GM18499 (cell line): ENCODE measurements around the gene KLF4.

Source experiments
- ATAC-seq: cut with Tn5 transposase; IDR thresholded peaks from one replicate; pipeline ENCODE4 v1.9.1; 2021; ENCODE audit warnings: moderate number of reproducible peaks; ENCODE audit not compliant: insufficient read depth, unreplicated experiment

KLF4 gene

GRCh38 chr9:107460153-107461023, 29.2 kb downstream of the KLF4 start:
- no peak for ATAC-seq

- no peak for ATAC-seq
These were observed 34.0 kb downstream of the KLF4 start for GRCh38 chr9:107455425-107456135.

GRCh38 chr9:107453479-107453878, 36.1 kb downstream of the KLF4 start:
- ATAC-seq: no peak

- no peak for ATAC-seq
These were observed 41.7 kb downstream of the KLF4 start for GRCh38 chr9:107447834-107448233.

- ATAC-seq: no peak
These were observed 42.5 kb downstream of the KLF4 start for GRCh38 chr9:107447081-107447480.

GRCh38 chr9:107446491-107446890, 43.1 kb downstream of the KLF4 start:
- ATAC-seq: no peak

GRCh38 chr9:107443786-107444185, 45.8 kb downstream of the KLF4 start:
- ATAC-seq: no peak

GRCh38 chr9:107439991-107440456, 49.5 kb downstream of the KLF4 start:
- no peak for ATAC-seq

- no peak for ATAC-seq
These were observed 51.1 kb downstream of the KLF4 start for GRCh38 chr9:107438211-107439031.

- no peak for ATAC-seq
These were observed 51.9 kb downstream of the KLF4 start for GRCh38 chr9:107437716-107438115.

- ATAC-seq: no peak
These were observed 54.2 kb downstream of the KLF4 start for GRCh38 chr9:107435415-107435814.
